Amygdala (tissue), 56 donors: ENCODE results near the gene SNED1.
"Not testable (repeated sequence)": the region's sequence is repeated elsewhere in the genome, so short reads cannot be mapped to it uniquely, and the experiment has no call there.

Experiments used
- DNase-seq, 56 donors: peaks; one replicate each; lab custom pipeline; 2025; lab: John Stamatoyannopoulos, UW

Gene SNED1

GRCh38 chr2:240968731-240969624 lies 29.4 kb upstream of the SNED1 start:
- DNase-seq, result peak in 8 of 56 donors; percentile 19 to 55 (median 32)

DNA sequence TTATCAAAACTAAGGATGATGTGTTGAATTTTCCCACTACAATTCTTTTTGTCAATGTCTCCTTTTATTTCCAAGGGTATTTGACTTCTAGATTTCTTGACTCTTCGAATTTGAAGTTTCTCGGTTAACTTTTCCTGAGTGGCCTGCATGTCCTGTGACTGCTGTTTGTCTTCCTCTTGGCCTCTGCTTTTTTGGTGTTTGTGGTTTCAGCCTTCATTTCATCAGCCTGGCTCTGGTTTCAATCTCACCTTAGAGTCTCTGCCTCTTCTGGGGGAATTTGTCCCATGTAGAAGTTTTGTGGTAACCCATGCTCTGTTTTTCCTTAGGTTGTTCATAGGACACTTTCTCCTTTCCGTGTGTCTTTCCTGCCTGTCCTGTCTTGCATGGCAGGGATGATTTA lies 28.3 kb upstream of the SNED1 start:
- no peak for DNase-seq

DNA sequence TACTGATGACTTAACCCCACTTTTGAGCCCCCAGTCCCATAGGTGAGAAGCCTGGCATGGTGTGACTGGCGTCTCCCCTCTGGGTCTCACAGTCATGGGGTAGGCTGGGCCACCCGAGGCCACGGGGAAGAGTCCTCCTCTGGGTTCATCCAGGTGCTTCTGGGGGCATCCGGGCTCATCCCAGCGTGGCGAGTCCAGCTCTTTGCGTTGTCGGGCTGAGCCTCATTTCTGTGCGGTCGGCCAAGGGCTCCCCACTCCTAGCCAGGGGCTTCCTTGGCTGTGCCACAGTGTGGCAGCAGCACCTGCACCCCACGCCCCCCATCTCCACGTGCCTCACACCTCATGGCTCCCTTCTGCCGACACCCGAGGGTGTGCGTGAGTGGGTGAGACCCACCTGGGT lies 27.6 kb upstream of the SNED1 start:
- DNase-seq, result no peak

- DNase-seq, result no peak
Observed at GRCh38 chr2:240972201-240972600, 26.2 kb upstream of the SNED1 start.

DNA sequence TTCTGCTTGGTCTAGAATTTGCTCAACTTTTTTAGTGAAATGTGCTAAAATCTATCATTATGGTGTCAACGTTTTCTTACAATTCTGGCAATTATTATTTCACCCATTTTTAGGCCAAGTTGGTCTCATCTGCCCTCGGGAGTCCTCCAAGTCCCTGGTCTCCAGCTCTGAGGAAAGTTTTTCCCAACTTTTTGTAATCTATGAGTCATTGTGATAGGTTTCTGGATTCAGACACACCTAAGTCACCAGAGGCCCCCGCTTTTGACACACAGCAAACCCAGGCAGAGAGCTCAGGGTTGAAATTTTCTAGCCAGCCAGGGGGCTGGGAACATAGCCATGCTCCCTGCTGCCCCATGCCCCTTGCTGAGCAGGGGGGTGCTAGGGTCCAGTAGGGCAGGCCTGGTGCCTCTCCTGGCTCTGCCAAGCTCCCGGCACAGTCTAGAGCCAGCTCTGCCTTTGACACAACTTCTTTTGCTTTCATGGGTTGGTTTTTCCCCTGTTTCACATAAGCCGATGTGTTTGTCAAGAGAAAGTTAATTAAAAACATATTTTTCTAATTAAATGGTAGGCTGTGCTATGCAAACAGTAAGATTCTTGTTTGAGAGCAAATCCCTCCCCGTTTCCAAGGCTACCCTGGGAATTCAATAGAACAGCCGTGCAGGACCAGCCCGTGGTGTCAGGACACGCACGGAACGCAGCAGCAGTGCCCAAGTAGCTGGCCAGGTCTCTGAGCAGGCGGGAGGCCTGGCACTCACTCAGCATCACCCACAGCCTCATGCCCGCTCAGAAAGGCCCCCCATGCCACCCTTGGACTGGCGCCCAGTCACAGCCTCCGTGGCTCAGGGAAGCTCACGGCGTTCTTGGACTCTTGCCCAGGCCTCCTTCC lies 25.5 kb upstream of the SNED1 start:
- DNase-seq, result peak in 46 of 56 donors; percentile 14 to 81 (median 54)

- no peak for DNase-seq
Observed at GRCh38 chr2:240974771-240975572, 23.4 kb upstream of the SNED1 start.

- DNase-seq, result not testable (repeated sequence)
Observed at GRCh38 chr2:240975903-240976302, 22.5 kb upstream of the SNED1 start.

- no peak for DNase-seq
Observed at GRCh38 chr2:240981280-240981679, 17.1 kb upstream of the SNED1 start.

DNA sequence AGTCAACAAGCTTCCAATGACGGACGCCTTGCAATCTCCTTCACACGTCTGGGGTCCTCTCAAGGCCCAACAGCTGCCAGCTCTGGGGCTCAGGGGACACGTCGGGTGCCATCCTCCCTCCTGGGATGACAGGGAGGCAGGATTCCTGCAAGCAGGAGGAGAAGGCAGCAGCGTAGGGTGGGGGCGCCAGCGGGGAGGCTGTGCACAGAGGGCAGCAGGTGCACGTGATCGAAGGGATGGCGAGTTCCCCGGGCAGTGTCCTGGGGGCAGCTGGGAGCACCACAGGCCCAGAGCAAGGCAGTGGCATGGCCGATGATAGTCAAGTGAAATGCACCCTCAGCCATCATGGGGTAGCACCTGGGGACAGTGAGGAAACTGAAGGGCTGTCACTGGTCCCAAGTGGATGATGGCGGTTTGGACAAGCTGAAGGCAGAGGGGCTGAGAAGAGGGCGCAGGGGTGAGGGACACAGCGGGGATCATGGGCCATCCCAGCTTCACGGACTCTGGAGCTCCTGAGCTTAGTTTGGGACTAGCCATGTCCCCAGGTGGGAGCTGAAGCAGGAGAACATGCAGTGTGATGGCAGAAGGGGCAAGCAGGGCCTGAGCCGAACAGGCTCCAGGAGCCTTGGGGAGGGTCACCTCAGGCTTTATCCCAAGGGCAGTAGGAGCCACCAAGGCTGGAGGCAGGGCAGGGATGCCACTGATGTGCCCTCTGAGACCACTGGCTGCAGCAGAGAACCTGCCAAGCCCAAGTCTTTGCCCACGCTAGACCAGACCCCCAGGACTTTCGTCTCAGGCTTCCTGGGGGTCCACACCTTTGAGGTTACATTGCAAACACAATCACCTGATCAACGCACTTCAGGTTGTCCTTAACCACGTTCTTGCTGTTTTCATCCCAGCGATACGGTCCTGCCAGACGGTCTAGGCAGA lies 16.3 kb upstream of the SNED1 start:
- no peak for DNase-seq

DNA sequence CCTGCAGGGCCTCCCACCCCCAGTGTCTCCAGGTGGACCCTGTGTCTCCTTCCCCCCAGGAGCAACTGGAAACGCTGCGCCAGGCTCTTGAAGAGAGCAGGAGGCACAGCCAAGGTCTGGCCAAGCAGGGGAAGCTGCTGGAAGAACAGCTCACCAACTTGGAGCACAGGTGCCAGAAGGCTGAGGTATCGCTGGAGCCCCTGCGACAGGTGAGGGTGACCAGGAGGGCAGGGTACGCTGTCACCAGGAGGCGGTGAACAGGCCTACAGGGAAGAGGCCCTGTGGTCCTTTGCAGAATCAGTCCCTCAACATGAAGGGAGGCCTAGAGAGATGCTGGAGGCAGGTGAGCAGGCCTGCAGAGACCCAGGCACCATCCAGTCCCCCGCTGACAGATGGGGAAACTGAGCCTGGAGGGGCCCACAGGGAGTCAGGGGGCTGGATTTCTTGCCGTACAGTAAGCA lies 15.6 kb upstream of the SNED1 start:
- DNase-seq, result no peak

GRCh38 chr2:240983361-240983995 lies 14.9 kb upstream of the SNED1 start:
- DNase-seq, result no peak

GRCh38 chr2:240983996-240984498 lies 14.4 kb upstream of the SNED1 start:
- no peak for DNase-seq

DNA sequence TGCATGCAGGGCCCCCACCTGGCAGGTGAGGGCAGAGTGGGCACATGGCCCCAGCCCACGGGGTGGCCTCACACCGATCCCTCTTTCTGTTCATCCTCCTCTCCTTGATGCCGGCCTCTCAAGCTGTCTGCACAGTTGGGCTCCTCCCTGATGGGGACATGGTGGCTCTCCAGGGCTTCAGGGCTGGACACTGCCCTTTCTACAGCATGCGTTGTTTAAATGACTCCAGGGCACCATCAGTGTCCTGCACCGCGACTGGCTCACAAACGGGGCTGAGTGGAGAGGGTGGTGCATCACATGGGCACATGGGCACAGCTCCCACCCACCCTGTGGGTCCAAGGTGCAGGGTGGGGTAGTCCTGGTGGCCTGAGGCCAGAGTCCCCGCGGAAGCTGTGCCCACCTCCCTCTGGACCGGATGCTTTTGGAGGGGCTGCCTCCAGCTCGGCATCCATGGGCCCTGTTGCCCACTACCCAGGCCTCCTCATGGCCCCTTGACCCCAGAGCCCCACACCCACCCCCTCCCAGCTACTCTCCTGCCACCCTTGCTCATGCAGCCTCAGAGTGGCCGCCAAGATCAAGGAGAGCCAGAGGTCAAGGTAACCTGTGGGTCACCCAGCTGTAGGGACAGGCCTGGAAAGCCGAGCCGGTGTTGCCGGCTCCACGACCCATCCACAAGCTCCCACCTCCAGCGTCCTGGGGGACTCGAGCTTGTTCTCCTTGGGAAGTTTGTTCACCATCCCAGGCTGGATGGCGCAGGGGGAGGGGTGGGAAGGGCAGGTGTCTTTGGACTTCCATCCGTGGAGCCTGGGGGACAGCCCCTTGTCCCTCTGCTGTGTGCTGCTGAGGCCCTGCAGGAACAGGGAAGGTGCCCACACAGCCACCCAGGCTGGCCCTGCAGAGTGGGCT lies 12.3 kb upstream of the SNED1 start:
- DNase-seq, result no peak

- DNase-seq, result peak in 3 of 56 donors; percentile 10 to 37 (median 31)
Observed at GRCh38 chr2:240986787-240987411, 11.5 kb upstream of the SNED1 start.

- DNase-seq, result no peak
Observed at GRCh38 chr2:240987588-240987987, 10.8 kb upstream of the SNED1 start.

- DNase-seq, result no peak
Observed at GRCh38 chr2:240988146-240988545, 10.3 kb upstream of the SNED1 start.
